Measurements from ENCODE around the gene RBM10.

- no peak for TF ChIP-seq POLR2A (IDR thresholded peaks at IDR 0.05)
- TF ChIP-seq CTCF (IDR thresholded peaks at IDR 0.05), result no peak
Observed at GRCh38 chrX:47216393-47216925, 71.4 kb downstream of the RBM10 start.
